GM18517 (cell line): ENCODE measurements around the gene MEOX2.

Experiments
- ATAC-seq: cut with Tn5 transposase; IDR thresholded peaks from one replicate; pipeline ENCODE4 v1.9.1; 2021; ENCODE audit warnings: mild to moderate bottlenecking, moderate library complexity; ENCODE audit not compliant: unreplicated experiment

MEOX2 gene

GRCh38 chr7:15686295-15686956, at the start of gene MEOX2:
Gene MEOX2, minus strand, starts transcription at chr7:15686683. Its CDS starts 281 bp downstream, at chr7:15686402.
- ATAC-seq: no peak

DNA sequence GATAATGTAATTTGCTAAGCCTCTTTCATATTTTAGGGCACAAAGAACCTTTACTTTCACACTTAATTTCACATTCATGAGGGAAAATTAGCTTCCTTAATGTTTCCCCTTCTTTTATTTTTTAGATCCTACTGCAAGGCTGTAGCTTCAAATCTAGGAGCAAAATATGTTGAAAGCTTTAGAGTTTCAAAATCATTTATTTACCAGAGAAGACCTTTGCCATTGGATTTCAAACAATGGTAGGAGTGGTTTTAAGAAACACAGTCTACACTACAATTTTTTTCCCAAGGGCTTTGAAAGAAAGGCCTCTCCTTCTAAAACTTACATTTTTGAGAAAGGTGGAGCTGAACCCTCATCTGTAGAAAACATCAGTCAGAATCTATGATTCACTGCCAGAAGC, 43.3 kb upstream of the MEOX2 start:
- ATAC-seq: no peak

GRCh38 chr7:15725051-15725450, 38.6 kb upstream of the MEOX2 start:
- no peak for ATAC-seq

GRCh38 chr7:15723841-15724240, 37.4 kb upstream of the MEOX2 start:
- no peak for ATAC-seq

GRCh38 chr7:15720849-15721471, 34.5 kb upstream of the MEOX2 start:
- ATAC-seq: no peak

GRCh38 chr7:15719311-15719710, 32.8 kb upstream of the MEOX2 start:
- ATAC-seq: no peak

DNA sequence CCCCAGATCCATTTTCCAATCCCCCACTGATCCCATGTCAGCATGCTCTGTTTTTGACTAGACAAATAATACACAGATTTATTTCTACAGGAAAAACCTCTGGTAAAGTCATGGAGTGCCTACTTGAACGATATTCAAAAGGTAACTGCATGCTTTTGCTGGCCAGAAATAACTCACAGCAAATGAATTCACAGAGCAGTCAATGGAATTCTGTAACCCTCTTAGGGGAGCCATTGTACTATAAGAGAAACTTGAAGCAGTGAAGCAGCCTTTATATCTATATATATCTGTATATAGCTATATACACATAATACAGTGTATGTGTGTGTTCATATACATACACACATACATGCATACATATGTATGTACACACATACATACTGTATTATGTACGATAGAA, 29.0 kb upstream of the MEOX2 start:
- no peak for ATAC-seq

- no peak for ATAC-seq
Measured at GRCh38 chr7:15709978-15710377, 23.5 kb upstream of the MEOX2 start.

DNA sequence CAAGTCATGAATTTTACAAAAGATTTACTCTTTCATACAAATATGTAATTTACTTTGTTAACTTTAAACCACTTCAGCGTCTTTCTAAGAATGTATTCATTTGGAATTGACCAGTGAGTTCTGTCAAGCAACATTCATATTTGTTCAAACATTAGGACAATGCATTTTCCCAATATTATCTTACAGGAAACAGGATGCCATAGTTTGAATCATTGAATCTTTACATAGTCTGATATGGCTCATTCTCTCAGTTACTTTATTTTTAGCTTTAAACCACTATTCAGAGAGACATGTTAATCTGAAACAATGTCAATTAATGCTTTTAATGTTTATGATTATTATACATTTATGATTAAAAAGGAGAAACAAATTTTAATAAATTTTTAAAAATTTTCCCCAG, 21.1 kb upstream of the MEOX2 start:
- ATAC-seq: no peak

DNA sequence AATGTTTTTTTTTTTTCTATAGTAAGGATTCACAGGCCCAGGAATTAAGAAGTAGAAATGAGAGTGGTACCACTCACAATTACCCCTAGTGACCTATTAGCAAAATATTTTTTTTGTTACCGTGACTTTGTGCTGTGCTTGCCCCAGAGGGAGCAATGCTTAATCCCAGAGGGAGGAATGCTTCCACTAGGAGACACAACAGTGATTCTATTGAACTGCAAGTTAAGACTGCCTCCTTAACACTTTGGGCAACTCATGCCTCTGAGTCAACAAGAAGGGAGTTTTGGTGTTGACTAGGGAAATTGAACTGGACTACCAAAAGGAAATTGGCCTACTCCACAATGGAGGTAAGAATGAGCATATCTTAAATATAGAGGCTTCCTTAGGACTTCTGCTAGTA, 17.2 kb upstream of the MEOX2 start:
- no peak for ATAC-seq

- ATAC-seq: no peak
Measured at GRCh38 chr7:15692501-15693020, 6.1 kb upstream of the MEOX2 start.

GRCh38 chr7:15688911-15689310, 2.4 kb upstream of the MEOX2 start:
- ATAC-seq: no peak

DNA sequence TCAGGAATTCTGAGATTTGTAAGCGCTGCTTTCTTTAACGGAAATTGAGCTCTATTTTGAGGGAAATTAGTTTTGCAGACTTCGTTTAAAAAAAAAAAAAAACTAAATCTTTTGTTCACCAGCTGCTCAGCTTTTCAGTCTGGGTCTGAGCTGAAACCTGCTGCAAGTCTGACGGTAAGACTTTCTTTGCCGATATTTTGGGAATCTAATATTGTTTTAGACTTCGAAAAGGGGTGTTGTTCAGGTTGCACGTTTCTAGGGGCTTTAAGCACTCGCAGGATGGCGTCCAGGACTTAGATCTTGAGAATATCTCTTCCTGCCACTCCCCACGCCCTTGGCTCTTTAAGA, 1.8 kb upstream of the MEOX2 start:
- no peak for ATAC-seq

- no peak for ATAC-seq
Measured at GRCh38 chr7:15687546-15688278, 1.2 kb upstream of the MEOX2 start.

- ATAC-seq: no peak
Measured at GRCh38 chr7:15686957-15687545, 568 bp upstream of the MEOX2 start.

DNA sequence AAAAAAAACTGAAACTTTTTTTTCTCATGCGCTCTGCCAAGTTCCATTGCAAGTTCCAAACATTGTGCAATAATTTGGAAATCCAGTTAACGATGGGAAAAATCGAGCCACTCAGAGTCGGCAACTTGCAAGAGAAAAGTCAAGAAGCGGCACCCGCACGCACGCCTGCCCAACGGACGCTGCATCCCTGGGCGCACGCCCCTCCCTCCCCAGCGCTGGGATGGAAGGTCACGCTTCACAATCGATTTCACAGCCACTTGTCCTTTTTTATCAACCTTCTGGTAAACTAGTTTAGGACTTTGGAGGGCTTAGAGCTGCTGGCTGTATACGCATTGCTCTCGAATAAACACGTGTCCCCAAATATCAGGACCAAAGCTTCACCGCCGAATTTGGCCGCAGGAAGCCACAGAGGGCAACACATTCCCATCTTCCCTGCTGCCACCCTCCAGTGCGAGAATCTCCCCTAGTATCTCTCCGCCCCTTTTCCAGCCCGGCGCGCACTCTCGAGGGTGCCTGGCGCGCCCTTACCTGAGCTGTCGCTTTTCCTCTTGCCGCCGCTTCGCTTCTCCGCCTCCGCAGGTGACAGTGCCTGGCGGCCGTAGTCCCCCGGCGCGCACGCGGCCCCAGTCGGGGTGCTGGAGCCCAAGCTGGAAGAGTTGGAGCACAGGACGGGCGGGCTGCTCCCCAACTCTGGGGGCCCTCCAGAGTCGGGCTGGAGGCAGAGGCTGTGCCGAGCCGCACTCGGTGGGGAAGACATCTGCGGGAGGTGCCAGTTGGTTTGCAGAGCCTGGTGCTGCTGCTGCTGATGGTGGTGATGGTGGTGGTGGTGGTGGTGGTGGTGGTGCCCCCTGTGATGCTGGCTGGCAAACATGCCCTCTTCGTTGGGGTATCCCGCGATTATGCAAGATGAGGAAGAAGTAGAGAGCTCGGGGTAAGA, 857 bp downstream of the MEOX2 start:
- no peak for ATAC-seq

GRCh38 chr7:15684871-15685270, 1.6 kb downstream of the MEOX2 start:
- ATAC-seq: no peak

- no peak for ATAC-seq
Measured at GRCh38 chr7:15684111-15684800, 2.2 kb downstream of the MEOX2 start.

DNA sequence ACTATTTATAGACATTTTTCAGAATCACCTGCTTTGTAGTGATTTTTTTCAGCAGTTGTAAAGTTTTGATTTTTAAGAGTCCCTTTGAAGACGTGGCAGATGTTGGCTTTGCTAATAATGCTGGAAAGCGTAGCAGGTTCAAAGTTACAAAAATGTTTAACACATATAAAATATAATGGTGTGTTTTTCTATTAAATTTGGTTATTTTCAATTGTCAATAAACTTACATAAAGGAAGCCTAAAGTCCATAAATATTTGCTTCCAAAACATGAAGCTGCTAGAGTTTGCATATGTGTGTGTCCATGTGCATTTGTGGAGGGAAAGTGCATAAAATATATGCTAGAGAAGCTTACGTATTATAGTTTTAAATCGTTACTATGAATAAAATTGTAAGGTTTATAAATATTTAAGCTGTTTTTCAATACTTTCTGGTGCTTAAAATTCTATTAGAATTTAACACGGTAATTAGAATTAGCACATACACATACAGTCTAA, 3.7 kb downstream of the MEOX2 start:
- no peak for ATAC-seq

- ATAC-seq: no peak
Measured at GRCh38 chr7:15682111-15682510, 4.4 kb downstream of the MEOX2 start.
